ENCODE data around the gene MYL6B.

MYL6B gene

GRCh38 chr12:56202838-56203237 lies 50.5 kb downstream of the MYL6B start:
- no peak for TF ChIP-seq MAX (IDR thresholded peaks at IDR 0.05; ENCODE audit: low read depth, low read length)
- no peak for TF ChIP-seq MYC (IDR thresholded peaks at IDR 0.05; ENCODE audit: low read depth, low read length)
- TF ChIP-seq CTCF (IDR thresholded peaks at IDR 0.05; ENCODE audit: low read depth, low read length) = no peak
- no peak for DNase-seq (ENCODE audit: low read depth)
- no peak overlapping the region for H3K4me3 ChIP-seq (ENCODE audit: low read depth, low read length)

GRCh38 chr12:56204275-56204674 lies 51.9 kb downstream of the MYL6B start:
- no peak overlapping the region for H3K4me3 ChIP-seq (ENCODE audit: low read depth, low read length)
- no peak for DNase-seq (ENCODE audit: low read depth)
- no peak for TF ChIP-seq POLR2A (IDR thresholded peaks at IDR 0.05; ENCODE audit: extremely low read depth, insufficient read length)
- no peak for TF ChIP-seq MYC (IDR thresholded peaks at IDR 0.05; ENCODE audit: low read depth, low read length)
- no peak for TF ChIP-seq MAX (IDR thresholded peaks at IDR 0.05; ENCODE audit: low read depth, low read length)
- no peak for TF ChIP-seq CTCF (IDR thresholded peaks at IDR 0.05; ENCODE audit: low read depth, low read length)

- no peak overlapping the region for H3K4me3 ChIP-seq (ENCODE audit: low read depth, low read length)
- no peak for DNase-seq (ENCODE audit: low read depth)
- TF ChIP-seq MAX (IDR thresholded peaks at IDR 0.05; ENCODE audit: low read depth, low read length) (no peak), CTCF (IDR thresholded peaks at IDR 0.05; ENCODE audit: low read depth, low read length) (no peak), POLR2A (IDR thresholded peaks at IDR 0.05; ENCODE audit: extremely low read depth, insufficient read length) (no peak), MYC (IDR thresholded peaks at IDR 0.05; ENCODE audit: low read depth, low read length) (no peak)
These were observed 53.1 kb downstream of the MYL6B start for GRCh38 chr12:56205445-56205844.

GRCh38 chr12:56206452-56207166 lies 54.2 kb downstream of the MYL6B start:
- TF ChIP-seq CTCF (IDR thresholded peaks at IDR 0.05; ENCODE audit: low read depth, low read length) (peak; percentile 79), MAX (IDR thresholded peaks at IDR 0.05; ENCODE audit: low read depth, low read length) (0 out of 2 replicates have a peak, but pooled peaks have one; percentile 24), POLR2A (IDR thresholded peaks at IDR 0.05; ENCODE audit: extremely low read depth, insufficient read length) (no peak)
- no peak overlapping the region for H3K4me3 ChIP-seq (ENCODE audit: low read depth, low read length)
- peak; percentile 69 for DNase-seq (ENCODE audit: low read depth)

Measured in NB4 (cell line).